Smooth muscle cell (in vitro differentiated cells): Measurements from ENCODE around the gene GPC5. TPM values are rescaled to one million over a fixed set of nuclear protein-coding genes. Genes with fewer than 3 reads are reported as not detected.

Source experiments
- DNase-seq: peaks from one replicate; lab custom pipeline; 2025; ENCODE audit not compliant: unreplicated experiment; lab: John Stamatoyannopoulos, UW
- H2AFZ ChIP-seq: fragments of 200-600 bp; sonication (generic); 2 replicates; pipeline ENCODE4 v1.6.0; 2016; ENCODE audit warnings: antibody characterized with exemption, low read depth, mild to moderate bottlenecking
- H3F3A ChIP-seq: fragments of 200-600 bp; sonication (generic); 2 replicates; pipeline ENCODE4 v1.6.0; 2017; ENCODE audit warnings: antibody characterized with exemption, low read depth
- H3K27ac ChIP-seq: fragments of 200-600 bp; sonication (generic); 2 replicates; pipeline ENCODE4 v1.5.1; 2016; ENCODE audit warnings: low read depth, mild to moderate bottlenecking
- H3K27me3 ChIP-seq: fragments of 200-600 bp; sonication (generic); 2 replicates; pipeline ENCODE4 v1.6.1; 2016; ENCODE audit warnings: low read depth, mild to moderate bottlenecking
- H3K36me3 ChIP-seq: fragments of 200-600 bp; sonication (generic); 2 replicates; pipeline ENCODE4 v1.5.1; 2016; ENCODE audit warnings: low read depth
- H3K4me1 ChIP-seq: fragments of 200-600 bp; sonication (generic); 2 replicates; pipeline ENCODE4 v1.5.1; 2016; ENCODE audit warnings: low read depth
- H3K4me2 ChIP-seq: fragments of 200-600 bp; sonication (generic); 2 replicates; pipeline ENCODE4 v1.6.0; 2016; ENCODE audit warnings: mild to moderate bottlenecking
- H3K4me3 ChIP-seq: fragments of 200-600 bp; sonication (generic); 2 replicates; pipeline ENCODE4 v1.5.1; 2016; ENCODE audit warnings: mild to moderate bottlenecking
- H3K79me2 ChIP-seq: fragments of 200-600 bp; sonication (generic); 2 replicates; pipeline ENCODE4 v1.6.0; 2016; ENCODE audit warnings: low read depth, mild to moderate bottlenecking
- H3K9ac ChIP-seq: fragments of 200-600 bp; sonication (generic); 2 replicates; pipeline ENCODE4 v1.6.0; 2016; ENCODE audit warnings: low read depth
- H3K9me3 ChIP-seq: fragments of 200-600 bp; sonication (generic); replicated peaks from 2 replicates; pipeline ENCODE4 v1.5.1; 2016; ENCODE audit warnings: low read depth
- H4K20me1 ChIP-seq: fragments of 200-600 bp; sonication (generic); 2 replicates; pipeline ENCODE4 v1.6.0; 2016; ENCODE audit warnings: low read depth
- WGBS: methylation state at CpG from one replicate; pipeline ENCODE4 v1.1.7; 2016; ENCODE audit warnings: low lambda C conversion rate; 5-methylcytosine and 5-hydroxymethylcytosine counted together
- polyA plus RNA-seq: library from polyadenylated mRNA; unstranded; fragments of >200 nt; fragmentation: Nextera tagmentation; extraction: Ambion mirVana; gene quantifications from 2 replicates; pipeline ENCODE4 v1.2.1, GENCODE V29; 2016
- total RNA-seq: library from RNA; depleted of rRNA; stranded (reverse); fragments of >200 nt; gene quantifications from 2 replicates; pipeline ENCODE4 v1.2.3, GENCODE V29; 2014
- TF ChIP-seq, protein P1 (sequence below): fragments of 200-600 bp; sonication (generic); IDR thresholded peaks from 2 replicates; pipeline ENCODE4 v1.5.1; 2017; ENCODE audit warnings: borderline replicate concordance, mild to moderate bottlenecking, antibody characterized with exemption; ENCODE audit not compliant: insufficient read depth, poor library complexity, severe bottlenecking

GPC5 gene
- total and polyA plus RNA-seq, 2 experiments from 2014 or later, result 0.99 to 1.0 TPM

DNA sequence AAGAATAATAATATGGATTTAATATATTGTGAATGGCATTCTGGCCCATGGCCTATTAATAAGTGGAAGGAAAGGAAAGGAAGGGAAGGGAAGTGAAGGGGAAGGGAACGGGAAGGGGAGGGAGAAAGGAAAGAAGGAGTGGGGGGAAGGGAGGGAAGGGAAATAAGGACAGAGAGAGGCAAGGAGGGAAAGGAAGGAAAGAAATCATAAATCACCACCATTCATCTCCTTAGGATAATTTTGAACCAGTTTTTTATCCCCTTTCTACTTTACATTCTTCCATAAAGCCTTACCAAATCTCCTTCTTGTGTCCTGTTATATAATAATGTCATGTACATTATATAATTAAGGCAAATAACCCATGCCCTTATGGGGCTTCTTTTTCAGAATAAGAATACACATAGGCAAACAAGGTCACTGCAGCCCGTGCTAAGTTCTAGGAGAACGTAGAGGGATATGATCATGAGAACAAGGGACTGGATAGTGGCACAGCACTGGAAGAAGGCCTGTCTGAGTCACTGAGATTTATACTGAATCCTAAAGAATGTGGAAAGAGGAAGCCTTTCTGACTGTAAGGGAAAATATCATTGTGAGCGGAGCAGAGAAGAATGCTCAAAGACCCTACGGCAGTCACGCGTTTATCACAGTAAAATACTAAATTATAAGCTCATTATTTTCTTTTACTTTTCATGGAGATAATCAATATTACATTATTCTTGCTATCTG is 1383.7 kb downstream of the GPC5 start:
- Histone ChIP-seq H2AFZ (peak overlapping the region; percentile 28), H4K20me1 (no peaks in the 10 kb centered on the region), H3K9ac (no peak overlapping the region)

DNA sequence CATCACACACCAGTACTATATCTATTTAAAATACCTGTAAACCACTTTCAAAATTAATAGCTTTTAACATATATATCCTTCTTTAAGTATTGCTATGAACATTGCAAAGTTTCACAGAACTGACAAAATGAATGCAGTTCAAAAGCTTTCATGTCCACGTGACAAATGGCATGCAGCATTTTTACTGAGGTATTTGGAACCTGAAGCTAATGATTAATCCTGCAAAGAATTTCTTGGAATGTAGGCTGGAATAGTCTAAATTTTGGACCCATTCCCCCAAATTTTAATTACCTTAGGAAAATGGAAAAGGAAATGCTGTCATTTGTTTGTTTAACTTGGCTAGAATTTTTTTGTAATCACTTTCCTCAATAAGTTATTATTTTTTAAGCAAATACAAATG is 1404.4 kb downstream of the GPC5 start:
- DNase-seq, result no peak

More for the DNA sequence above, 1383.7 kb downstream of the GPC5 start:
- H3K36me3 ChIP-seq, result no peaks in the 10 kb centered on the region
- no peak overlapping the region for H3K27ac ChIP-seq
- H3K4me1 ChIP-seq, result no peaks in the 10 kb centered on the region
- 48% methylated on average over 7 of the region's 7 CpGs for WGBS
- no peaks in the 10 kb centered on the region for H3F3A ChIP-seq
- H3K4me3 ChIP-seq, result no peak overlapping the region
- no peaks in the 10 kb centered on the region for H3K79me2 ChIP-seq
- TF ChIP-seq, protein P1, sequence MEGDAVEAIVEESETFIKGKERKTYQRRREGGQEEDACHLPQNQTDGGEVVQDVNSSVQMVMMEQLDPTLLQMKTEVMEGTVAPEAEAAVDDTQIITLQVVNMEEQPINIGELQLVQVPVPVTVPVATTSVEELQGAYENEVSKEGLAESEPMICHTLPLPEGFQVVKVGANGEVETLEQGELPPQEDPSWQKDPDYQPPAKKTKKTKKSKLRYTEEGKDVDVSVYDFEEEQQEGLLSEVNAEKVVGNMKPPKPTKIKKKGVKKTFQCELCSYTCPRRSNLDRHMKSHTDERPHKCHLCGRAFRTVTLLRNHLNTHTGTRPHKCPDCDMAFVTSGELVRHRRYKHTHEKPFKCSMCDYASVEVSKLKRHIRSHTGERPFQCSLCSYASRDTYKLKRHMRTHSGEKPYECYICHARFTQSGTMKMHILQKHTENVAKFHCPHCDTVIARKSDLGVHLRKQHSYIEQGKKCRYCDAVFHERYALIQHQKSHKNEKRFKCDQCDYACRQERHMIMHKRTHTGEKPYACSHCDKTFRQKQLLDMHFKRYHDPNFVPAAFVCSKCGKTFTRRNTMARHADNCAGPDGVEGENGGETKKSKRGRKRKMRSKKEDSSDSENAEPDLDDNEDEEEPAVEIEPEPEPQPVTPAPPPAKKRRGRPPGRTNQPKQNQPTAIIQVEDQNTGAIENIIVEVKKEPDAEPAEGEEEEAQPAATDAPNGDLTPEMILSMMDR, result no peak
- H3K27me3 ChIP-seq, result no peaks in the 10 kb centered on the region
- DNase-seq, result no peak
- H3K9me3 ChIP-seq, result no peaks in the 10 kb centered on the region
- H3K4me2 ChIP-seq, result peak overlapping the region; percentile 59

GRCh38 chr13:92804346-92804745 is 1405.9 kb downstream of the GPC5 start:
- Histone ChIP-seq H3K27ac (no peak overlapping the region), H3K27me3 (no peaks in the 10 kb centered on the region), H3K4me2 (no peak overlapping the region), H3K4me1 (no peaks in the 10 kb centered on the region), H3K79me2 (no peaks in the 10 kb centered on the region), H3K4me3 (no peak overlapping the region), H2AFZ (no peak overlapping the region), H3K9ac (no peak overlapping the region), H4K20me1 (no peaks in the 10 kb centered on the region), H3K9me3 (no peaks in the 10 kb centered on the region), H3K36me3 (no peaks in the 10 kb centered on the region), H3F3A (no peaks in the 10 kb centered on the region)
- WGBS, result 88% methylated on average over 1 of the region's 1 CpG
- DNase-seq, result no peak
- TF ChIP-seq, protein P1, result no peak

More for the DNA sequence above, 1404.4 kb downstream of the GPC5 start:
- WGBS, result 73% methylated on average over 1 of the region's 1 CpG
- Histone ChIP-seq H2AFZ (no peak overlapping the region), H3K36me3 (no peaks in the 10 kb centered on the region), H3K4me2 (no peak overlapping the region), H3K9ac (no peak overlapping the region), H3K79me2 (no peaks in the 10 kb centered on the region), H4K20me1 (no peaks in the 10 kb centered on the region), H3K27ac (no peak overlapping the region), H3K4me3 (no peak overlapping the region), H3K27me3 (no peaks in the 10 kb centered on the region), H3K4me1 (no peaks in the 10 kb centered on the region), H3K9me3 (no peaks in the 10 kb centered on the region), H3F3A (no peaks in the 10 kb centered on the region)
- TF ChIP-seq, protein P1, result no peak

GRCh38 chr13:92804926-92805325 is 1406.5 kb downstream of the GPC5 start:
- Histone ChIP-seq H3K4me3 (no peak overlapping the region), H4K20me1 (no peaks in the 10 kb centered on the region), H2AFZ (no peak overlapping the region), H3K36me3 (no peaks in the 10 kb centered on the region), H3K9ac (no peak overlapping the region), H3K4me2 (no peak overlapping the region), H3K9me3 (no peaks in the 10 kb centered on the region), H3K4me1 (no peaks in the 10 kb centered on the region), H3F3A (no peaks in the 10 kb centered on the region), H3K27ac (no peak overlapping the region), H3K79me2 (no peaks in the 10 kb centered on the region), H3K27me3 (no peaks in the 10 kb centered on the region)
- TF ChIP-seq, protein P1, result no peak
- no peak for DNase-seq
- 88% methylated on average over 2 of the region's 2 CpGs for WGBS
